GM23338 (cell line): ENCODE measurements around the gene ARID1B. TPM values are rescaled to one million over a fixed set of nuclear protein-coding genes. Genes with fewer than 3 reads are reported as not detected.

Source experiments
- ATAC-seq: fragments of 200-7000 bp; cut with Tn5 transposase; 3 replicates; pipeline ENCODE4 v1.9.1; 2020
- DNase-seq: peaks from one replicate; pipeline ENCODE4 v3.0.0-alpha.2; 2015; ENCODE audit warnings: low spot score
- H2AFZ ChIP-seq: fragments of 200-600 bp; sonication (generic); 2 replicates; pipeline ENCODE4 v1.8.0; 2016; ENCODE audit warnings: antibody characterized with exemption, mild to moderate bottlenecking, moderate library complexity
- H3F3A ChIP-seq: fragments of 200-600 bp; sonication (generic); replicated peaks from 2 replicates; pipeline ENCODE4 v1.8.0; 2017; ENCODE audit warnings: antibody characterized with exemption, mixed run types, low read depth
- H3K27ac ChIP-seq: fragments of 200-600 bp; sonication (generic); 2 replicates; pipeline ENCODE4 v1.6.1; 2016; ENCODE audit warnings: low read depth
- H3K27me3 ChIP-seq: fragments of 200-600 bp; sonication (generic); 2 replicates; pipeline ENCODE4 v1.8.0; 2016; ENCODE audit warnings: mild to moderate bottlenecking, mixed run types, moderate library complexity; ENCODE audit not compliant: insufficient read depth
- H3K36me3 ChIP-seq: fragments of 200-600 bp; sonication (generic); 2 replicates; pipeline ENCODE4 v1.8.0; 2016; ENCODE audit warnings: mild to moderate bottlenecking; ENCODE audit not compliant: insufficient read depth
- H3K4me1 ChIP-seq: fragments of 200-600 bp; sonication (generic); 2 replicates; pipeline ENCODE4 v1.8.0; 2016; ENCODE audit warnings: mild to moderate bottlenecking, moderate library complexity; ENCODE audit not compliant: insufficient read depth
- H3K4me2 ChIP-seq: fragments of 200-600 bp; sonication (generic); 2 replicates; pipeline ENCODE4 v1.7.1; 2017; ENCODE audit warnings: mixed run types
- H3K4me3 ChIP-seq: fragments of 200-600 bp; sonication (generic); 2 replicates; pipeline ENCODE4 v1.6.1; 2016; ENCODE audit warnings: mixed run types
- H3K79me2 ChIP-seq: fragments of 200-600 bp; sonication (generic); replicated peaks from 2 replicates; pipeline ENCODE4 v1.8.0; 2017; ENCODE audit warnings: mild to moderate bottlenecking; ENCODE audit not compliant: insufficient read depth
- H3K9me2 ChIP-seq: fragments of 200-600 bp; sonication (generic); 2 replicates; pipeline ENCODE4 v1.8.0; 2017; ENCODE audit not compliant: insufficient read depth
- H4K20me1 ChIP-seq: fragments of 200-600 bp; sonication (generic); replicated peaks from 2 replicates; pipeline ENCODE4 v1.8.0; 2017; ENCODE audit warnings: mild to moderate bottlenecking; ENCODE audit not compliant: insufficient read depth
- H3K27ac Mint-ChIP-seq: 2 replicates; pipeline ENCODE4 v1.8.0; 2020; ENCODE audit warnings: inconsistent platforms, mild to moderate bottlenecking, moderate library complexity, mixed read lengths
- H3K27me3 Mint-ChIP-seq: 3 replicates; pipeline ENCODE4 v1.8.0; 2022; ENCODE audit warnings: low read depth, mild to moderate bottlenecking, moderate library complexity, mixed read lengths, inconsistent platforms; ENCODE audit not compliant: insufficient read depth, poor library complexity
- H3K36me3 Mint-ChIP-seq: 3 replicates; pipeline ENCODE4 v1.8.0; 2021; ENCODE audit warnings: low read depth, mild to moderate bottlenecking, inconsistent platforms, moderate library complexity, mixed read lengths
- H3K4me1 Mint-ChIP-seq: 3 replicates; pipeline ENCODE4 v1.8.0; 2020; ENCODE audit warnings: mild to moderate bottlenecking, inconsistent platforms, mixed read lengths
- H3K4me3 Mint-ChIP-seq: 3 replicates; pipeline ENCODE4 v1.8.0; 2021; ENCODE audit warnings: moderate library complexity, mild to moderate bottlenecking, inconsistent platforms, mixed read lengths
- H3K9me3 Mint-ChIP-seq: 3 replicates; pipeline ENCODE4 v1.8.0; 2020; ENCODE audit warnings: moderate library complexity, mild to moderate bottlenecking, inconsistent platforms, mixed read lengths
- CREB1 ChIP-seq: fragments of 250-450 bp; sonication (Bioruptor Pico); IDR thresholded peaks from 2 replicates; pipeline ENCODE4 v1.5.0; 2020; ENCODE audit warnings: low read depth, mild to moderate bottlenecking, moderate library complexity
- EZH2 ChIP-seq: fragments of 200-600 bp; sonication (generic); IDR thresholded peaks from one replicate; pipeline ENCODE4 v1.8.0; 2017; ENCODE audit warnings: antibody characterized with exemption, mild to moderate bottlenecking, low read depth; ENCODE audit not compliant: unreplicated experiment
- EZH2phosphoT487 ChIP-seq: fragments of 200-600 bp; sonication (generic); IDR thresholded peaks from one replicate; pipeline ENCODE4 v1.8.1; 2018; ENCODE audit warnings: antibody characterized with exemption; ENCODE audit not compliant: unreplicated experiment
- JUNB ChIP-seq: IDR thresholded peaks from one replicate; pipeline ENCODE4 v1.6.1; 2016; ENCODE audit warnings: antibody characterized with exemption; ENCODE audit not compliant: unreplicated experiment
- NANOG ChIP-seq: IDR thresholded peaks from 2 replicates; pipeline ENCODE4 v1.6.1; 2016; ENCODE audit warnings: antibody characterized with exemption, borderline replicate concordance
- POLR2AphosphoS5 ChIP-seq: IDR thresholded peaks from 2 replicates; pipeline ENCODE4 v1.6.1; 2016; ENCODE audit warnings: antibody characterized with exemption, low read depth
- STAT1 ChIP-seq: IDR thresholded peaks from one replicate; pipeline ENCODE4 v1.6.1; 2016; ENCODE audit warnings: antibody characterized with exemption; ENCODE audit not compliant: unreplicated experiment
- ZNF114 ChIP-seq: fragments of 250-450 bp; sonication (Bioruptor Pico); IDR thresholded peaks from 2 replicates; pipeline ENCODE4 v1.5.0; 2020; ENCODE audit warnings: mild to moderate bottlenecking, moderate library complexity
- ZNF331 ChIP-seq: fragments of 250-450 bp; sonication (Bioruptor Pico); IDR thresholded peaks from 2 replicates; pipeline ENCODE4 v1.5.0; 2020; ENCODE audit warnings: low read depth, mild to moderate bottlenecking, moderate library complexity
- polyA plus RNA-seq: library from polyadenylated mRNA; unstranded; fragments of >200 nt; fragmentation: Nextera tagmentation; extraction: Ambion mirVana; gene quantifications from 2 replicates; pipeline ENCODE4 v1.2.1, GENCODE V29; 2016
- total RNA-seq: library from RNA; depleted of rRNA; stranded (reverse); fragments of >200 nt; shearing (Covaris generic); gene quantifications from 2 replicates; pipeline ENCODE4 v1.2.3, GENCODE V29; 2014
- TF ChIP-seq, protein P1 (sequence below): fragments of 250-450 bp; sonication (Bioruptor Pico); IDR thresholded peaks from 2 replicates; pipeline ENCODE4 v1.5.0; 2020; ENCODE audit warnings: mild to moderate bottlenecking, moderate library complexity
- TF ChIP-seq, protein P2 (sequence below): IDR thresholded peaks from one replicate; pipeline ENCODE4 v1.6.1; 2018; ENCODE audit warnings: antibody characterized with exemption; ENCODE audit not compliant: unreplicated experiment
- TF ChIP-seq, protein P3 (sequence below): IDR thresholded peaks from 2 replicates; pipeline ENCODE4 v1.6.1; 2016; ENCODE audit warnings: antibody characterized with exemption
- TF ChIP-seq, protein P4 (sequence below), 2 experiments: fragments of 200-600 bp in 1 of 2; sonication (generic) in 1 of 2; conservative IDR thresholded peaks; 2 replicates each; pipeline versions ENCODE4 v1.5.1 to v1.6.1; 2016 to 2017; ENCODE audit warnings: antibody characterized with exemption in 2 of 2, low read depth in 2 of 2, mild to moderate bottlenecking in 2 of 2, moderate library complexity in 1 of 2

The ARID1B gene
- total and polyA plus RNA-seq, 2 experiments from 2014 or later: 59.3 to 72.2 TPM

DNA sequence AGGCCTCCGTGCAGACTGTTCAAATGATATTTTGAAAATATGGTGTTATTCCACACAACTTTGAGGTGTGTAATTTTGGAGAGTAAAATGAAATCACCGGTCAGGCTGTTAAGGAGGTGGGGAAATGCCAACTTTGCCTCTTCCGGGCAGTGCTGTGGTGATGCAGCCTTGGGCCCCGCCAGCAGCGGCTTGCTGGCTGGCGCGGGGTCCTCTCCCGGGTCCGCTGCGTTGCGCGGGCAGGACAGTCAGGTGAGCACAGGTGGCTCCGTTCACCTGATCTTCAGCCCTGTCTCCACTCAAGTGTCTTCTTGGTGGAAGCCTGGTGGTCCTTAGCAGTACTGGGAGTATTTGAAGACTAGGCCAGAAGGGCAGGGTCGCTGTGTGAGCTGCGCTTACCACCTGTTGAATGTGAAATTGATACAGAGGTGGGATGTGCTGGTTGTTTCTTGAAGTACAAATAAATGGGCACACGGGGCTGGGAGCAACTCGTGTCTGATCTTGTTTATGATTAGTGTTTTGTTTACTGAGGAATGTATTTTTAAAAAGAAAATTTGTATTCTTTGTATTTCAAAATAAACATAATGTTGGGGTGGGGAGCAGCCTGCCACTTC is 184.2 kb downstream of the ARID1B start:
- Histone ChIP-seq H3K36me3 (no peaks in the 10 kb centered on the region), H3K4me2 (no peak overlapping the region), H3K4me3 (no peak overlapping the region), H2AFZ (no peak overlapping the region), H3K9me2 (no peaks in the 10 kb centered on the region), H3K27ac (peak overlapping the region; percentile 65; the same call in 1 of the 2 replicates), H3K27me3 (no peaks in the 10 kb centered on the region), H3F3A (no peaks in the 10 kb centered on the region), H3K79me2 (peaks cover 100% of the 10 kb centered on the region), H4K20me1 (no peaks in the 10 kb centered on the region; the same call in 1 of the 2 replicates), H3K4me1 (peaks cover 46% of the 10 kb centered on the region)
- Mint-ChIP-seq H3K4me3 (no peak overlapping the region), H3K27ac (no peak overlapping the region; the same call in 1 of the 2 replicates), H3K27me3 (peaks cover 12% of the 10 kb centered on the region), H3K36me3 (no peaks in the 10 kb centered on the region), H3K9me3 (no peaks in the 10 kb centered on the region), H3K4me1 (peaks cover 50% of the 10 kb centered on the region)
- no peak for TF ChIP-seq EZH2
- no peak for TF ChIP-seq EZH2phosphoT487
- no peak for TF ChIP-seq JUNB
- TF ChIP-seq, protein P1, sequence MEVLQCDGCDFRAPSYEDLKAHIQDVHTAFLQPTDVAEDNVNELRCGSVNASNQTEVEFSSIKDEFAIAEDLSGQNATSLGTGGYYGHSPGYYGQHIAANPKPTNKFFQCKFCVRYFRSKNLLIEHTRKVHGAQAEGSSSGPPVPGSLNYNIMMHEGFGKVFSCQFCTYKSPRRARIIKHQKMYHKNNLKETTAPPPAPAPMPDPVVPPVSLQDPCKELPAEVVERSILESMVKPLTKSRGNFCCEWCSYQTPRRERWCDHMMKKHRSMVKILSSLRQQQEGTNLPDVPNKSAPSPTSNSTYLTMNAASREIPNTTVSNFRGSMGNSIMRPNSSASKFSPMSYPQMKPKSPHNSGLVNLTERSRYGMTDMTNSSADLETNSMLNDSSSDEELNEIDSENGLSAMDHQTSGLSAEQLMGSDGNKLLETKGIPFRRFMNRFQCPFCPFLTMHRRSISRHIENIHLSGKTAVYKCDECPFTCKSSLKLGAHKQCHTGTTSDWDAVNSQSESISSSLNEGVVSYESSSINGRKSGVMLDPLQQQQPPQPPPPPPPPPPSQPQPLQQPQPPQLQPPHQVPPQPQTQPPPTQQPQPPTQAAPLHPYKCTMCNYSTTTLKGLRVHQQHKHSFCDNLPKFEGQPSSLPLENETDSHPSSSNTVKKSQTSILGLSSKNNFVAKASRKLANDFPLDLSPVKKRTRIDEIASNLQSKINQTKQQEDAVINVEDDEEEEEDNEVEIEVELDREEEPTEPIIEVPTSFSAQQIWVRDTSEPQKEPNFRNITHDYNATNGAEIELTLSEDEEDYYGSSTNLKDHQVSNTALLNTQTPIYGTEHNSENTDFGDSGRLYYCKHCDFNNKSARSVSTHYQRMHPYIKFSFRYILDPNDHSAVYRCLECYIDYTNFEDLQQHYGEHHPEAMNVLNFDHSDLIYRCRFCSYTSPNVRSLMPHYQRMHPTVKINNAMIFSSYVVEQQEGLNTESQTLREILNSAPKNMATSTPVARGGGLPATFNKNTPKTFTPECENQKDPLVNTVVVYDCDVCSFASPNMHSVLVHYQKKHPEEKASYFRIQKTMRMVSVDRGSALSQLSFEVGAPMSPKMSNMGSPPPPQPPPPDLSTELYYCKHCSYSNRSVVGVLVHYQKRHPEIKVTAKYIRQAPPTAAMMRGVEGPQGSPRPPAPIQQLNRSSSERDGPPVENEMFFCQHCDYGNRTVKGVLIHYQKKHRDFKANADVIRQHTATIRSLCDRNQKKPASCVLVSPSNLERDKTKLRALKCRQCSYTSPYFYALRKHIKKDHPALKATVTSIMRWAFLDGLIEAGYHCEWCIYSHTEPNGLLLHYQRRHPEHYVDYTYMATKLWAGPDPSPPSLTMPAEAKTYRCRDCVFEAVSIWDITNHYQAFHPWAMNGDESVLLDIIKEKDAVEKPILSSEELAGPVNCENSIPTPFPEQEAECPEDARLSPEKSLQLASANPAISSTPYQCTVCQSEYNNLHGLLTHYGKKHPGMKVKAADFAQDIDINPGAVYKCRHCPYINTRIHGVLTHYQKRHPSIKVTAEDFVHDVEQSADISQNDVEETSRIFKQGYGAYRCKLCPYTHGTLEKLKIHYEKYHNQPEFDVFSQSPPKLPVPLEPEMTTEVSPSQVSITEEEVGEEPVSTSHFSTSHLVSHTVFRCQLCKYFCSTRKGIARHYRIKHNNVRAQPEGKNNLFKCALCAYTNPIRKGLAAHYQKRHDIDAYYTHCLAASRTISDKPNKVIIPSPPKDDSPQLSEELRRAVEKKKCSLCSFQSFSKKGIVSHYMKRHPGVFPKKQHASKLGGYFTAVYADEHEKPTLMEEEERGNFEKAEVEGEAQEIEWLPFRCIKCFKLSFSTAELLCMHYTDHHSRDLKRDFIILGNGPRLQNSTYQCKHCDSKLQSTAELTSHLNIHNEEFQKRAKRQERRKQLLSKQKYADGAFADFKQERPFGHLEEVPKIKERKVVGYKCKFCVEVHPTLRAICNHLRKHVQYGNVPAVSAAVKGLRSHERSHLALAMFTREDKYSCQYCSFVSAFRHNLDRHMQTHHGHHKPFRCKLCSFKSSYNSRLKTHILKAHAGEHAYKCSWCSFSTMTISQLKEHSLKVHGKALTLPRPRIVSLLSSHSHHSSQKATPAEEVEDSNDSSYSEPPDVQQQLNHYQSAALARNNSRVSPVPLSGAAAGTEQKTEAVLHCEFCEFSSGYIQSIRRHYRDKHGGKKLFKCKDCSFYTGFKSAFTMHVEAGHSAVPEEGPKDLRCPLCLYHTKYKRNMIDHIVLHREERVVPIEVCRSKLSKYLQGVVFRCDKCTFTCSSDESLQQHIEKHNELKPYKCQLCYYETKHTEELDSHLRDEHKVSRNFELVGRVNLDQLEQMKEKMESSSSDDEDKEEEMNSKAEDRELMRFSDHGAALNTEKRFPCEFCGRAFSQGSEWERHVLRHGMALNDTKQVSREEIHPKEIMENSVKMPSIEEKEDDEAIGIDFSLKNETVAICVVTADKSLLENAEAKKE (CRISPR knock-in tag): no peak
- TF ChIP-seq CREB1 (CRISPR knock-in tag): no peak
- no peak for TF ChIP-seq NANOG
- TF ChIP-seq, protein P2, sequence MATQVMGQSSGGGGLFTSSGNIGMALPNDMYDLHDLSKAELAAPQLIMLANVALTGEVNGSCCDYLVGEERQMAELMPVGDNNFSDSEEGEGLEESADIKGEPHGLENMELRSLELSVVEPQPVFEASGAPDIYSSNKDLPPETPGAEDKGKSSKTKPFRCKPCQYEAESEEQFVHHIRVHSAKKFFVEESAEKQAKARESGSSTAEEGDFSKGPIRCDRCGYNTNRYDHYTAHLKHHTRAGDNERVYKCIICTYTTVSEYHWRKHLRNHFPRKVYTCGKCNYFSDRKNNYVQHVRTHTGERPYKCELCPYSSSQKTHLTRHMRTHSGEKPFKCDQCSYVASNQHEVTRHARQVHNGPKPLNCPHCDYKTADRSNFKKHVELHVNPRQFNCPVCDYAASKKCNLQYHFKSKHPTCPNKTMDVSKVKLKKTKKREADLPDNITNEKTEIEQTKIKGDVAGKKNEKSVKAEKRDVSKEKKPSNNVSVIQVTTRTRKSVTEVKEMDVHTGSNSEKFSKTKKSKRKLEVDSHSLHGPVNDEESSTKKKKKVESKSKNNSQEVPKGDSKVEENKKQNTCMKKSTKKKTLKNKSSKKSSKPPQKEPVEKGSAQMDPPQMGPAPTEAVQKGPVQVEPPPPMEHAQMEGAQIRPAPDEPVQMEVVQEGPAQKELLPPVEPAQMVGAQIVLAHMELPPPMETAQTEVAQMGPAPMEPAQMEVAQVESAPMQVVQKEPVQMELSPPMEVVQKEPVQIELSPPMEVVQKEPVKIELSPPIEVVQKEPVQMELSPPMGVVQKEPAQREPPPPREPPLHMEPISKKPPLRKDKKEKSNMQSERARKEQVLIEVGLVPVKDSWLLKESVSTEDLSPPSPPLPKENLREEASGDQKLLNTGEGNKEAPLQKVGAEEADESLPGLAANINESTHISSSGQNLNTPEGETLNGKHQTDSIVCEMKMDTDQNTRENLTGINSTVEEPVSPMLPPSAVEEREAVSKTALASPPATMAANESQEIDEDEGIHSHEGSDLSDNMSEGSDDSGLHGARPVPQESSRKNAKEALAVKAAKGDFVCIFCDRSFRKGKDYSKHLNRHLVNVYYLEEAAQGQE: no peak
- TF ChIP-seq, protein P3, sequence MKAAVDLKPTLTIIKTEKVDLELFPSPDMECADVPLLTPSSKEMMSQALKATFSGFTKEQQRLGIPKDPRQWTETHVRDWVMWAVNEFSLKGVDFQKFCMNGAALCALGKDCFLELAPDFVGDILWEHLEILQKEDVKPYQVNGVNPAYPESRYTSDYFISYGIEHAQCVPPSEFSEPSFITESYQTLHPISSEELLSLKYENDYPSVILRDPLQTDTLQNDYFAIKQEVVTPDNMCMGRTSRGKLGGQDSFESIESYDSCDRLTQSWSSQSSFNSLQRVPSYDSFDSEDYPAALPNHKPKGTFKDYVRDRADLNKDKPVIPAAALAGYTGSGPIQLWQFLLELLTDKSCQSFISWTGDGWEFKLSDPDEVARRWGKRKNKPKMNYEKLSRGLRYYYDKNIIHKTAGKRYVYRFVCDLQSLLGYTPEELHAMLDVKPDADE: no peak
- TF ChIP-seq, protein P4, sequence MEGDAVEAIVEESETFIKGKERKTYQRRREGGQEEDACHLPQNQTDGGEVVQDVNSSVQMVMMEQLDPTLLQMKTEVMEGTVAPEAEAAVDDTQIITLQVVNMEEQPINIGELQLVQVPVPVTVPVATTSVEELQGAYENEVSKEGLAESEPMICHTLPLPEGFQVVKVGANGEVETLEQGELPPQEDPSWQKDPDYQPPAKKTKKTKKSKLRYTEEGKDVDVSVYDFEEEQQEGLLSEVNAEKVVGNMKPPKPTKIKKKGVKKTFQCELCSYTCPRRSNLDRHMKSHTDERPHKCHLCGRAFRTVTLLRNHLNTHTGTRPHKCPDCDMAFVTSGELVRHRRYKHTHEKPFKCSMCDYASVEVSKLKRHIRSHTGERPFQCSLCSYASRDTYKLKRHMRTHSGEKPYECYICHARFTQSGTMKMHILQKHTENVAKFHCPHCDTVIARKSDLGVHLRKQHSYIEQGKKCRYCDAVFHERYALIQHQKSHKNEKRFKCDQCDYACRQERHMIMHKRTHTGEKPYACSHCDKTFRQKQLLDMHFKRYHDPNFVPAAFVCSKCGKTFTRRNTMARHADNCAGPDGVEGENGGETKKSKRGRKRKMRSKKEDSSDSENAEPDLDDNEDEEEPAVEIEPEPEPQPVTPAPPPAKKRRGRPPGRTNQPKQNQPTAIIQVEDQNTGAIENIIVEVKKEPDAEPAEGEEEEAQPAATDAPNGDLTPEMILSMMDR (conservative IDR thresholded peaks at IDR 0.05; ENCODE audit: low read depth in 2 of 2): no peak
- no peak for TF ChIP-seq ZNF114 (CRISPR knock-in tag)
- TF ChIP-seq POLR2AphosphoS5: no peak
- no peak for TF ChIP-seq STAT1
- TF ChIP-seq ZNF331 (CRISPR knock-in tag): no peak
- ATAC-seq: peak; percentile 62
- DNase-seq: no peak
